ENCODE results near the gene PARVB. TPM values are rescaled to one million over a fixed set of nuclear protein-coding genes. Genes with fewer than 3 reads are reported as not detected.
"Not testable (repeated sequence)": the region's sequence is repeated elsewhere in the genome, so short reads cannot be mapped to it uniquely, and the experiment has no call there.

Gene PARVB
- total RNA-seq, 1 donor from 2014 or later: 197 TPM

DNA sequence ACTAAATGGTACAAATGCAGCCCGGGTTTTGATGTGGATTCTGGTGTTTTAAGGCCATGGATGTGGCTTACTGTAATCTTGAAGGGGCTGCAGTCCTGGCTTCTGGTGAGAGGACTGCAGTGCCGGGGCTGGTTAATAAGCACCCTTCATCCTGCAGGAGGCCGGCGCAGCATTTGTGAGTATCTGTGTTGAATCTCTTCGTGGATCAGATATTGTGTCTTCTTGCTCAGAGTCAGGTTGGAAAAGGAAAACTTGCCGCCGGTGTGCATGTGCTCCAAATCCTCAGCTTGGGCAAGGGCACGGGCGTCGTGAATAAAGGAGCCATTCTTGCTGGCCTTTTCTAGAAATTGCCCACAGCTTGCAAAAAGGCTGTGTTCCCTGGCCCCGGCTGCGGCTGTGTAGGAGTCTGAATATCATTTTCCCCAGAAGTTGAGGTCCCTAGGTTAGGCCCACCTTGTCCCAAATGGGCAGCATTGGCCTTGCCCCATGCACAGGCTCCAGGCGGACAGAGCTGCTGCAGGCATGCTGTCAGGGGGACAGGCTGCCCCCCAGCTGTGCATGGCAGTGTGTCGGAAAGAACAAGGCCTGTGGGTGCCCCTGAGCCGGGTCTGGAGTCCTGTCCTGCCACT is 28.9 kb upstream of the PARVB start:
- ATAC-seq (no peak), DNase-seq (ENCODE audit: missing footprints) (no peak)
- intact Hi-C loops (cut with DNase I): loop anchor here (2.0 to 10.0 kb wide), 3 partner anchors 90 to 370 kb away; no protein-coding TSS in a partner anchor

DNA sequence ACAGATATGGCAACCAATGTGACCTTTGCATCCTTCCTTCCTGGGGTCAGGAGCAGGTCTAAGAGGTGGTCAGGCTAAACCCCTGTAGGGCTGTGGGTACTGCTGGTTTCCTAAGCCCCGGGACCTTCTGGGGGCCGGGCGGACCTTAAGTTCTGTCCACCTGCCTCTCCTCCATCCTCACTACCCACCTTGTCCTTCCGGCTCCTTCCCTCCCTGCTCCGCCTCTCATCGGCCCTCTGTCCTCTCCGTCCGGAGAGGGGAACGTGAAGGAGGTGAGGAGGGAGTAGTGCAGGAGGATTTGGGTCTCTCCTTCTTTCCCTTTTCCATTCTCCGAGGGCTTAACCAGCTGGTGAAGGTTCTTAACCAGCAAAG is 28.3 kb upstream of the PARVB start:
- DNase-seq (ENCODE audit: missing footprints): no peak
- ATAC-seq: no peak
- intact Hi-C loops (cut with DNase I): loop anchor here (2.0 to 10.0 kb wide), 3 partner anchors 89 to 369 kb away; no protein-coding TSS in a partner anchor

DNA sequence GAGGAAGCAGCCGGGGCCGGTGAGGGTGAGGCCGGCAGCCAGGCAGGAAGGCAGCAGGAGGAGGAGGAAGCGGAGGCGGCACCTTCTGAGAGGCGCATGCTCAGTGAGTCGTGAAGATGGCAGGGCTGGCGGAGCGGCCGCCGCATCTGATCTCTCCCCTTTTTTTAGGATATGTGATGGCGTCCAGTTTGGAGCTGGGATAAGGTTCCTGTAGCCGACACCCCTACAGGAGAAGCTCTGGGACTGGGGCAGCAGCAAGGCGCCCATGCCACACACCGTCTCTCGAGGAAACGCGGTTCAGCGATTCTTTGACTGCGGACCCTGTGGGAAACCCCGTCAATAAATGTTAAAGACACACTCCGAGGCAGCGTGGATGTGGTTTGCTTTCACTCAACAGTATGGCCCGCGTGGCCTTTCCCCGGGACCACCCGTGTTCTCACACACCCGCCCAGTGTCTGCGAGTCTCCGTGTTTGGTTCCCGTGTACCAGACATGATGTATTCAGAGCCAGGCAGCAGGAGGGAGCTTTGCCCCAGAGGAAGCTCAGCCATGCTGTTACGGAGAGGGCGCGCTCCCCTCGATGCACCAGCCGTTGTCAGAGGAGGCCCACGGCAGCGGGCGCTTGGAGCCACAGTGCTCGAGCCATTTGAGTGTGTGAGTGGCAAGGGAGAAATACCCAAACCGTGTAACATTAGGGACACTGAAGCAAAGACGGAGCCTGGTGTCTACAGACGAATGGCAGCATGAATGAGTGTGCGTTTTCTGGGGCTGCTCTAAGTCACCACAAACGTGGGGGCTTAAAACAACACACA is 27.7 kb upstream of the PARVB start:
- no peak for ATAC-seq
- intact Hi-C loops (cut with DNase I): loop anchor here (10.0 kb wide), 2 partner anchors 328 to 368 kb away; no protein-coding TSS in a partner anchor
- DNase-seq (ENCODE audit: missing footprints): peak; percentile 88

DNA sequence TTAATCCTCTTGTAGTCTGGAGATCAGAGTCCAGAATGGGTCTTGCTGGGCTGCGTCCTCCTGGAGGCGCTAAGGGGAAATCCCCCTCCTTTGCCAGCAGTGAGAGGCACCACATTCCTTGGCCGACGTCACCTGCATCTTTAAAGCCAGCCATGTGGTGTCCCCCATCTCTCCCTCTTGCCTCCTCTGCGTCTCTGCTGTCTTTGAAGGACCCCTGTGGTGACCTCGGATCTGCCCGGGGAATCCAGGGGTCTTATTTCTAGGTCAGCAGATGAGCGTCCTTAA is 27.2 kb upstream of the PARVB start:
- intact Hi-C loops (cut with DNase I): loop anchor here (10.0 kb wide), 2 partner anchors 328 to 368 kb away; no protein-coding TSS in a partner anchor
- ATAC-seq (no peak), DNase-seq (ENCODE audit: missing footprints) (no peak)

DNA sequence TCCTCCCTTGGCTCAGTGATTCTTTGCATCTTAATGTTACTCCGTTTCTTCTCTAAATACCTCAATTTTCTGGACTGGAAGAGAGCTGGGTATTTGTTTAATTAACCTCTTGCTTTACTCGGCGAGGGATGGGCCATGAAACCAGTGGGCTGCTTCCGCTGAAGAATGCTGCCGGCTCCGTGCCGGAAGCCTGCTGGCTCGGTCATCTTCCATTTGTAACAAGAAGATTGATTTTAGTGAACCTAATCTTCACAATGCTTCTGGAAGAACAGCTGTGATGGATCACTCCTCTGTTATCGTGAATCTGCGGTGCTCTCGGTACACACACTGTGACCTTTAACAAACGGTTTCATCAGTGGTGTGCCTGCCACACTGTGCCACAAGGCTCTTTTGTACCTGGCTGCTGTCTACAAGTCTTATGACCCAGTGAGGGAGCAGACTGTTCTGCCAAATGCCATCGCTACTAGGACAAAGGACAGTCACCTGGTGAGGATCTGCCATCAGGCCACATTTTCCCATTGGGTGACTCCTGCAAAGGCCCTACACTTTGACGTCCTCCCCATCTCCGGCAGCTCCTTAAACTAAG is 25.3 kb upstream of the PARVB start:
- no peak for DNase-seq (ENCODE audit: missing footprints)
- peak; percentile 87 for ATAC-seq
- intact Hi-C loops (cut with DNase I): loop anchor here (2.0 to 10.0 kb wide), 3 partner anchors 24 to 366 kb away; no protein-coding TSS in a partner anchor

DNA sequence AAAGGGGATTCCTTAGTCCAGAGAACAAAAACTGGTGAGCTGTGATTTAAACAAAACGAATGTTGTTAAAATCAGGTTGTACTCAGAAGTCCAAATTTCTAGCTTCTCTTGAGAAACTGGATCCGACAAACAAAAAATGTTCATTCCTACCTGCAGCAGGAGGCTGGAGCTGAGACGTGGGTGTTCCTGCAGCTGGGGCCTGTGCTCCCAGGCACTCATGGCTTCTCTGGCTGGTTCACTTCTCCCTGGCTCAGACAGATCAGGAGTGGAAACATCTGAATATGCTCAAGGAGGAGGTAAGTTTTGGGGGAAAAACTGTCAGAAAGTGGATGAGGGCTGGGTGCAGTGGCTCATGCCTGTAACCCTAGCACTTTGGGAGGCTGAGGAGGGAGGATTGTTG is 24.7 kb upstream of the PARVB start:
- intact Hi-C loops (cut with DNase I): loop anchor here (2.0 to 10.0 kb wide), 3 partner anchors 23 to 365 kb away; no protein-coding TSS in a partner anchor
- no peak for ATAC-seq
- DNase-seq (ENCODE audit: missing footprints): no peak

DNA sequence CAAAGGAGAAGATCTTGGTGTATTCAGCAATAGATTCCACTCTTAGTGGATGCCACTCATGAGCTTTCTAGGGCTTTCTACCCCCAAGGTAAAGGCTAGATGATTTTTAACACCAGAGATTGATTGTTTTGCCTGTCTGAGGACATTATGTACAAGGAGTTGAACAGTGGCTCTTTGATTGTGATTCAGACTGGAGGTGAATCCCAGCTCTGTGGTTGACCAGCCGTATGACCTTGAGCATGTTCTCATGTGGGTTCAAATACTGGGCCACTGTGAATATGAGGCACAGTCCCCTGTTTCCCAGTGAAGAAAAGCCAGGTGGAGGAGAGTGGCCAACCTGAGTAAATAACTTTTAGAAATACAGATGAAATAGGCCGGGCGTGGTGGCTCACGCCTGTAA is 24.0 kb upstream of the PARVB start:
- DNase-seq (ENCODE audit: missing footprints) (no peak), ATAC-seq (no peak)
- intact Hi-C loops (cut with DNase I): no loop called here

DNA sequence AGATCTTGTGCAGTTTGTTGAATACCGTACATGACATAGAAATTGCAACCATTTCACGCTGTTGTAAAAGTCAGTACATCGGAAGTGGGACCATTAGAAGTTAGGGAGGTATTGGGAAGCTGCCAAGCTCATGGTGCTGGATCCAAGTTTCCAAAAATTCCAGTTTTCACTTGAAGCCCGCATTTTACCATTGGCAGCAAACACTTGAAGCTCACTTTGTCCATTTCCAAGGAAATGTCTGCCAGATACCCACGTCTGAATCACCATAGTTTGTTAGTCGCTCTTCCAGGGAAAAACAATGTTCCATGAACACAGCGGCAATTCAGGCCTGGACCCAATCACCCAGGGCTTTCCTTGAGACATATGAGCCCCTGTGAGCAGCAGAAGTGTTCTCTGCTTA is 22.6 kb upstream of the PARVB start:
- DNase-seq (ENCODE audit: missing footprints): no peak
- intact Hi-C loops (cut with DNase I): no loop called here
- ATAC-seq: no peak

DNA sequence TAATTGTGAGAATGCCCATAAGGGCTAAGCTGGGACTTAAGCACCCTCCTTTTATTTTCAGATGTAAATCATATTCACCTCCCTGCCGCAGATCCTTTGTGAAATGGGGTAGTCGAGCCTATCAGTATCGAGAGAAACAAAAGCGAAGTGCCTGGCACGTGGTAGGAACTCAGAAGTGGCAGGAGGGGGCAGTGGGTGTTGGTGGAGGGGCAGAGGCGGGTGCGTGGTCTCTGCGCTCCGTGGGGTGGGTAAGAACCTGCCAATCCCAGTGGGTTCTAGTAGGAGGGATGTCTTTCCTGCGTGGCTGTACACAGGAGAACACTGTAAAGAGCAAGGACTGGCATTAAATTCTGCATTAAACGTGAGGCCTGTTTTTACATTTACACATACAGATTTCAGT is 21.8 kb upstream of the PARVB start:
- intact Hi-C loops (cut with DNase I): no loop called here
- DNase-seq (ENCODE audit: missing footprints) (no peak), ATAC-seq (no peak)

DNA sequence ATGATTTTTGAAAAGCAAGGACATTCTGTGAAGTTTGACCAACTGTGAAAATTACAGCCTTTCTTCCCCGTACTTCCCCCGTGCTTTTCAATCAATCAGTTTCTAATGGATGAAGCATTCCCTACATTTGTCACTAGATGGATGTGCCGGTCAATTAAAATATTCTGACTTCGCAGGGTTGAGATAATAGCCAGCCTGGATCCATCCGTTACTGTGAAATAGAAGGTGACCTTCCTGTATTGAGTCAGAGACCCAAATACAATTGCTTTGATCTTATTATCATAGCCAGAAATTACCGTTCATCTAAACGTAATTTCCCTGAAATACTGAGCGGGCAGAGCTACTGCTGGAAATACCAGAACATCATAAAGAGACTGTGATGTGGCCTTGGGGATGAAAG is 21.1 kb upstream of the PARVB start:
- intact Hi-C loops (cut with DNase I): no loop called here
- no peak for ATAC-seq
- no peak for DNase-seq (ENCODE audit: missing footprints)

DNA sequence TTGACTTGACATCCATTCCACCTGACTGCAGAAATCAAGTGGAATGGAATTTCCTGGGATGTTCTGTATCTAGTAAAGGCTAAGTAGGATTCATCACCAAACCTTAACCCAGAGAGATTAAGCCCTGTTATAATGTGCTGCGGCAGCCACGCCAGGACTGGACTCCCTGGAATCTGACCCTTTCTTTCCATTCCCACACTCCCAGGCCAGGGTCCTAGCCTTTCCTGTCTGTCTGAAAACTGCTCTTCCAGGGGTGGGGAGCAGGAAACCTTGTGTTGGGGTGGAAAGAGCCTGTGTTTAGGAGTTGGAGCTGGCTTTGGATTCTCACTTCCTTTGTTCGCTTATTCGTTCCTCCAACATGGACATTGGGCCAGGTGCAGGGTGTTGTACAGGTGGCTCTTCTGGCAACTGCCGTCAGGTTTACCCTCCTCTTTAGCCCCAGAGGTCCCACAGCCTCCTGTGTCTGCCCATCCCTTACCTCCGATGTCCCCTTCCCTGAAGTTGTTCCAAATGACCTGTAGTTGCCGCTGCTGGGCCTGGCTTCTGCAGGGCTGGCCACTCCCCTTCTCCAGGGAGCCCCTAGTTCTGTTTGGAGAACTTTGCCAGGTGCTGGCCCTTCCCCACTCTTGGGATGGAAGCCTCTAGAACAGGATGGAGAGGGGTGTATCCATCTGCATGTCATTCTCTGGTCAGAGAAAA is 20.5 kb upstream of the PARVB start:
- intact Hi-C loops (cut with DNase I): no loop called here
- no peak for DNase-seq (ENCODE audit: missing footprints)
- ATAC-seq: no peak

DNA sequence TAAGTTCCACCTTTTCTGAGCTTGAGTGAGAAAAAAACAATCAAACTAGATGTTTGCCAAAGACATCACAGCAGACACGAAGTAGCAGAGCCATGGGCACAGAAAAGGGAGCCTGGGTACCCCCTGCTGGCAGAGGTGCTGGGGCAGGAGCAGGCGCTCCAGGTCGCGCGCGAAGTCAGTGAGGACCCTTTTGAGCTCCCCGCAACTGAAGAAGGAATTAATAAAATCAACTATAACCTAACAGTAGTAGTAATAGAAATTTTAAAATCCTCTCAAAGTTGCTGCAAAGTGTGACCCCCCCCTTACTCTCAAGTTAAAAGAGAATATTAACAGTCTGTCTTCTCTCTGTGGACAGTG is 20.0 kb upstream of the PARVB start:
- DNase-seq (ENCODE audit: missing footprints) (no peak), ATAC-seq (no peak)
- intact Hi-C loops (cut with DNase I): no loop called here

DNA sequence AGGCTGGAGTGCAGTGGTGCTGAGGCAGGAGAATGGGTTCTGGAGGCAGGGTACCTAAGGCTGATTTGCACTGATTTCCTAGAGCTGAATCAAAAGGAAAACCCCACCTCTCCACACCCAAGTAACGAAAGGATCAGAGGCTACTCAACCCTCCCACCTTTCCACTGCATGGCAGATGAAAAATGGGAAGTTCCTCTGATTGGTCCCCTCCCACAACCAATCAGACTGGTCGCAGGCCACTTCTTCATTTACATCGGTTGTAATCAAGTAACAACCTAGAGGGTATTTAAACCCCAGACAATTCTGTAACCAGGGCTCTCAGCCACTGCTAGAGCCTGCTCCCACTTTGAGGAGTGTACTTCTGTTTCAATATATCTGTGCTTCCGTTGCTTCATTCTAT is 18.6 kb upstream of the PARVB start:
- ATAC-seq (no peak), DNase-seq (ENCODE audit: missing footprints) (no peak)
- intact Hi-C loops (cut with DNase I): no loop called here

DNA sequence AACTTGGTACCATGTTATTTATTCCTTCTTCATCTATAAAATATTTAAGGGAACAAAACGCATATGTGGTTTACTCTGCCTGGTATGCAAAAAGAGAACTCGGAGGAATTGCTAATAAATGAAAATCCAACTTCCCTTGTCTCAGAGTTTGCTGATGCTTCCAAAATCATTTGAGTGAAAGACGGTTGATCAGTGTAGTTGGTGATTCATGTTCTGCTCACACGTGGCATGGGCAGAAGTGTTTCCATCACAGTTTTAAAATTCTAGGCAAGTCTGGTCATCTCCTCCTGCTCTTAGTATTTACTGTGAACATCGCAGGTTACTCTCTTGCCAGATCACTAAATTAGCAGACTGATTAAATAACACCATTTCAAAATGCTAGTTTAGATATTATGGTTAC is 11.9 kb upstream of the PARVB start:
- no peak for DNase-seq (ENCODE audit: missing footprints)
- ATAC-seq: no peak
- intact Hi-C loops (cut with DNase I): no loop called here

DNA sequence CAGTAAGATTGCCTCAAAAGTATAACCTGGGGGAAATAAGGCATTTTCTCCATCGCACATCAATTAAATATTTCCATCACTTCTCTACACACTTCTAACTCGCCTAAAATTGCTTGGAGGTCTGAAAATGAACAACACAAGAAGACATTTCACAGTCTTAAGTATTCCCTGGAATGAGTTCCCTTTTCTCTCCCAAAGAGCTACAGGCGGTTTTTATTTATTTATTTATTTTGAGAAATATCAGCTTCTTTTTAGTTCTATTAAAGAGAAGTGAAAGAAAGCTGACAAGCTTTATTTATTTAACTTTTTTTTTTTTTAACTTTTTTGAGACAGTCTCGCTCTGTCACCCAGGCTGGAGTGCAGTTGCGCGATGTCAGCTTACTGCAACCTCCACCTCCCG is 11.5 kb upstream of the PARVB start:
- intact Hi-C loops (cut with DNase I): no loop called here
- ATAC-seq: no peak
- DNase-seq (ENCODE audit: missing footprints): no peak

DNA sequence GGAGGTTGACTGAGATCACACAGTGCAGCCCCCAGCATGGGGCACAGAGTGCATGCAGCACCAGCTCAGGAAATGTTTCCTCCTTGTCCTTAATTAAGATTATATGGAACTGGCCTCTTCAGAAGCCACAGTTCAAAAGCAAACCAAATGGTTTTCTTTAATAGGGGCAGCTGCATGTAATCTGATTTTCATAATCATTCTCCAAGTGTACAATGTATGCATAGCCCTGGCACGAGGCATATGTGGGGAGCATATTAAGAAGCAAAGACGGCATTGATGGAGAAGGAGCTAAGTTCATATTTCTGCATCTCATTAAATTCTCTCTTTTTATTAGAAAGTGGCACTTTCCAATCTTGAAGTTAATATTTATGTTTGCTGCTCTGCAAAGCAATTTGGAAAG is 9.9 kb upstream of the PARVB start:
- ATAC-seq: no peak
- intact Hi-C loops (cut with DNase I): no loop called here
- no peak for DNase-seq (ENCODE audit: missing footprints)

DNA sequence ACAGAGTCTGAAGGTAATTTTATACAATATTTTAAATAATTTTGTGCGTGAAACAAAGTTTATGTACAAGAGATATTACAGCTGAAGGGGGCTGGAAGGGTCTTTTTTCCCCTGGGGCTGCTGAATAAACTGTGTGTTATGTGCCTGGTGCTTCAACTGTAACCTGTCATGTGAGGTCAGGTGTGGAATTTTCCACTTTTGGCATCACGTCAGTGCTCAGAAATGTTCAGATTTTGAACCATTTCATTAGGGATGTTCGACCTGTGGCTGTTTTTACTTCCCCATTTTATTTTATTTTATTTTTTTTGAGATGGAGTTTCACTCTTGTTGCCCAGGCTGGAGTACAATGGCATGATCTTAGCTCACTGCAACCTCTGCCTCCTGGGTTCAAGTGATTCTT is 7.5 kb upstream of the PARVB start:
- ATAC-seq; intact Hi-C loops (cut with DNase I): not testable (repeated sequence)

DNA sequence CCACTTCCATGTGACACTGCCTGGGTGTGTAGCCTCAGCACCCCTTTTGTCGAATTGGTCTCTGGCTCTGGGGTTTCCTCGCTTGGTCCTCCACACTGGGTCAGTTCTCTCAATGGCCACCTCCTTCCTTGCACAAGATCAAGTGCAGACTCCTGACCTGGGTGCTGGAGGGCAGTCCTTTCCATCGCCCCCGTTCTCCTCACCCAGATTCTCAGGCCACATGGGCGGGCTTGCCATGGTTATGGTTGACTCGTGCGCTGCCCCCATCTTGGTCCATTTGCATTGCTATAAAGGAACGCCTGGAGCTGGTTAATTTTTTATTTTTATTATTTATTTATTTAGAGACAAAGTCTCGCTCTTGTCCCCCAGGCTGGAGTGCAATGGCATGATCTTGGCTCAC is 5.5 kb upstream of the PARVB start:
- intact Hi-C loops (cut with DNase I): no loop called here
- ATAC-seq (no peak), DNase-seq (ENCODE audit: missing footprints) (no peak)

More for the DNA sequence above, 7.5 kb upstream of the PARVB start:
- DNase-seq (ENCODE audit: missing footprints): not testable (repeated sequence)

DNA sequence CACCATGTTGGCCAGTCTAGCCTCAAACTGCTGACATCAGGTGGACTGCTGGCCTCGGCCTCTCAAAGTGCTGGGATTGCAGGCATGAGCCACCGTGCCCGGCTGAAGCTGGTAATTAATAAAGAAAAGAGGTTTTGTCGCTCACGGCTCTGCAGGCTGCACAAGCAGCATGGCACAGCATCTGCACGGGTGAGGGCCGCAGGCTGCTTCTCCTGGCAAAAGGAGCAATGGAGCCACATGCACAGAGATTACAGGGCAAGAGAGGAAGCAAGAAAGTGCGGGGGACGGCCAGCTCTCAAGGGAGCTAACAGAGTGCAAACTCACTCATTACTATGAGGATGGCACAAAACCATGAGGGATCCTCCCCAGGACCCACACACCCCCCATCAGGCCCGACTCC is 4.7 kb upstream of the PARVB start:
- intact Hi-C loops (cut with DNase I): no loop called here
- ATAC-seq (no peak), DNase-seq (ENCODE audit: missing footprints) (no peak)

DNA sequence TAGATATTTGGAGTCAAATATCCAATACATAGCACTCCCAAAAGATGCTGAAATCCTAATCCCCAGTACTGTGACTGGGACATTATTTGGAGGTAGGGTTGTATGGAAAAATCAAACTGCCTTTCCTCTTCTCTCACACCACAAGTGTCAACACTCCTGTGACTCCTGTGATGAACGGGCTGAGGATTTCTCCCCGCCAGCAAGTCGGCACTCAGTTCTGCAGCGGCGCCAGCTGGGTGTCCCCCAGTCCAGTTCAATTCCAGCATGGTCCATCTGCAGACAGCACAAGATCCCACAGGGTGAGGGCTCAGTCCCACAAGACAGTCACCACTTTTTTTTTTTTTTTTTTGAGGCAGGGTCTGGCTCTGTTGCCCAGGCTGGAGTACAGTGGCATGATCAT is 4.3 kb upstream of the PARVB start:
- no peak for DNase-seq (ENCODE audit: missing footprints)
- intact Hi-C loops (cut with DNase I): loop anchor here (5.0 kb wide), 1 partner anchor 37 kb away; no protein-coding TSS in a partner anchor
- peak; percentile 56 for ATAC-seq

Measured in Right ventricle myocardium inferior (tissue), 1 donor.